Measurements from ENCODE around the gene RPS19. TPM values are rescaled to one million over a fixed set of nuclear protein-coding genes. Genes with fewer than 3 reads are reported as not detected.

RPS19 gene
- total and polyA plus RNA-seq, 4 donors, result 241 to 2,284 (median 1,370) TPM

GRCh38 chr19:41837981-41838708, 21.9 kb upstream of the RPS19 start:
- H3K36me3 ChIP-seq (ENCODE audit: control insufficient read depth, insufficient read depth, low read length), result no peaks in the 10 kb centered on the region
- no peaks in the 10 kb centered on the region for H3K4me1 ChIP-seq (ENCODE audit: control insufficient read depth, insufficient read depth, low read length)
- H3K4me3 ChIP-seq (ENCODE audit: low read depth, low read length), result no peak overlapping the region
- peaks cover 4% of the 10 kb centered on the region for H3K27me3 ChIP-seq (ENCODE audit: control insufficient read depth, insufficient read depth, low read length)
- H3K27ac ChIP-seq (ENCODE audit: low read depth, low read length), result no peak overlapping the region
- WGBS (ENCODE audit: insufficient coverage), result 56% methylated on average over 7 of the region's 13 CpGs
- no peaks in the 10 kb centered on the region for H3K9me3 ChIP-seq (ENCODE audit: control insufficient read depth, insufficient read depth, low read length)
- DNase-seq (ENCODE audit: low read depth in 4 of 6, low spot score in 6 of 6), result no peak

- no peaks in the 10 kb centered on the region for H3K36me3 ChIP-seq (ENCODE audit: control insufficient read depth, insufficient read depth, low read length)
- no peaks in the 10 kb centered on the region for H3K9me3 ChIP-seq (ENCODE audit: control insufficient read depth, insufficient read depth, low read length)
- 72% methylated on average over 2 of the region's 2 CpGs for WGBS (ENCODE audit: insufficient coverage)
- no peak for DNase-seq (ENCODE audit: low read depth in 4 of 6, low spot score in 6 of 6)
- H3K27me3 ChIP-seq (ENCODE audit: control insufficient read depth, insufficient read depth, low read length), result peaks cover 4% of the 10 kb centered on the region
- H3K27ac ChIP-seq (ENCODE audit: low read depth, low read length), result no peak overlapping the region
- H3K4me1 ChIP-seq (ENCODE audit: control insufficient read depth, insufficient read depth, low read length), result no peaks in the 10 kb centered on the region
- no peak overlapping the region for H3K4me3 ChIP-seq (ENCODE audit: low read depth, low read length)
Observed at GRCh38 chr19:41839211-41839610, 20.8 kb upstream of the RPS19 start.

GRCh38 chr19:41843371-41843770, 16.7 kb upstream of the RPS19 start:
- Histone ChIP-seq H3K27ac (ENCODE audit: low read depth, low read length) (no peak overlapping the region), H3K9me3 (ENCODE audit: control insufficient read depth, insufficient read depth, low read length) (no peaks in the 10 kb centered on the region), H3K27me3 (ENCODE audit: control insufficient read depth, insufficient read depth, low read length) (peaks cover 3% of the 10 kb centered on the region), H3K4me3 (ENCODE audit: low read depth, low read length) (no peak overlapping the region), H3K36me3 (ENCODE audit: control insufficient read depth, insufficient read depth, low read length) (no peaks in the 10 kb centered on the region), H3K4me1 (ENCODE audit: control insufficient read depth, insufficient read depth, low read length) (no peaks in the 10 kb centered on the region)
- DNase-seq (ENCODE audit: low read depth in 4 of 6, low spot score in 6 of 6), result no peak
- 85% methylated on average over 7 of the region's 7 CpGs for WGBS (ENCODE audit: insufficient coverage)

DNA sequence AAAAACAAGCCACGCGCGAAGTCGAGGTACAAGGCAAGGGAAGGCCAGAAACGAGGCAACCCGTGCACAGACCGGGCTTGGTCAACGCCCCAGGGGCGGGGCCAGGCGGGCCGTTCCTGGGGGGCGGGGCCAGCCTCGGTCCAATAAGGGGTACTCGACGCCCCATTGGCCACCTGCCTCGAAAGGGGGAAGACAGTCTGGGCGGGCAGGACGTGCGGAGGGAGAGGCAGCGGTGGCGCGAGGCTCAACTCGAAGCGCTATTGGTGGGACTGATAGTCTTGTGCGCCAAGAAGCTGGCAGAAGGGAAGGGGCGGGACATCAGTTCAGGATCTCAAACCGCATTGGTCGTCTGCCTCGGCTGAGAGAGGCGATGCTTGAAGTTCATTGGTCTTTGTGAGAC, 15.5 kb upstream of the RPS19 start, which contains the start of gene LYPD4:
TSS of gene LYPD4 (minus strand) at position 83 of the 400 bp plus-strand sequence. CDS start 5,398 bp downstream, outside the sequence.
- no peak for DNase-seq (ENCODE audit: low read depth in 4 of 6, low spot score in 6 of 6)
- H3K27ac ChIP-seq (ENCODE audit: low read depth, low read length), result no peak within 1 kb of the TSS
- H3K9me3 ChIP-seq (ENCODE audit: control insufficient read depth, insufficient read depth, low read length), result no peaks in the 10 kb centered on the region
- H3K27me3 ChIP-seq (ENCODE audit: control insufficient read depth, insufficient read depth, low read length), result no peaks in the 10 kb centered on the region
- H3K4me1 ChIP-seq (ENCODE audit: control insufficient read depth, insufficient read depth, low read length), result no peaks in the 10 kb centered on the region
- WGBS (ENCODE audit: insufficient coverage), result 76% methylated on average over 30 of the region's 30 CpGs
- H3K4me3 ChIP-seq (ENCODE audit: low read depth, low read length), result no peak within 1 kb of the TSS
- no peaks in the 10 kb centered on the region for H3K36me3 ChIP-seq (ENCODE audit: control insufficient read depth, insufficient read depth, low read length)

DNA sequence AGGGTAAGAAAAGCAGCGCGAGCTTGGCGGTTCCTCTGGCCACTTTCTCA, 15.2 kb upstream of the RPS19 start, which contains the start of gene DMRTC2:
TSS of gene DMRTC2 (plus strand) at position 42 of the 50 bp plus-strand sequence. CDS start 2,387 bp downstream, outside the sequence.
- Histone ChIP-seq H3K4me3 (ENCODE audit: low read depth, low read length) (no peak within 1 kb of the TSS), H3K4me1 (ENCODE audit: control insufficient read depth, insufficient read depth, low read length) (no peaks in the 10 kb centered on the region), H3K9me3 (ENCODE audit: control insufficient read depth, insufficient read depth, low read length) (no peaks in the 10 kb centered on the region), H3K27me3 (ENCODE audit: control insufficient read depth, insufficient read depth, low read length) (no peaks in the 10 kb centered on the region), H3K27ac (ENCODE audit: low read depth, low read length) (no peak within 1 kb of the TSS), H3K36me3 (ENCODE audit: control insufficient read depth, insufficient read depth, low read length) (no peaks in the 10 kb centered on the region)
- no peak for DNase-seq (ENCODE audit: low read depth in 4 of 6, low spot score in 6 of 6)
- WGBS (ENCODE audit: insufficient coverage), result 93% methylated on average over 3 of the region's 3 CpGs

DNA sequence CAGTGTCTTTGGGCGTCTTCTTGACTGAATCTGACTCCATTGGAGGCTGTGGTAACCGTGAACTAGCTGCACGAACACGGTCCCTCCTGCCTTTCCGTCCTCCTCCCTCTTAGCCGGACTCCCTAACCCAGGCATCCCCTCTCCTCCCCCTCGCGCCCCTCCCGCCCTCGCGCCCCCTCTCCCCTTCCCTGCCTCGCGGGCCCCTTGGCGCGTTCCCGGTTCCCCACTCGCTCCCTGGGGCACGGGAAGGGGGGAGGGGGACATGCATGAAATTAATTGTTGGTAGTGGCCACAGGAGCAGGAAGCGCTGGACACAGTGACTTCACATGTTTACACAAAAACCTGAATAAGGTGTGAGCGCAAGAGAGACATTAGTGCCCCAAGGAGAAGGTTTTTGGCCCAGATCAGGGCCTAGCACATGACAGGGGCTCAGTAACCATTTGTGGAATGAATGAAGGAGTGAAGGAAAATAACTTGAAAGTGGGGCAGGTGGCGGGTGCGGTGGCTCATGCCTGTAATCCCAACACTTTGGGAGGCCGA, 14.9 kb upstream of the RPS19 start:
- DNase-seq (ENCODE audit: low read depth in 4 of 6, low spot score in 6 of 6), result no peak
- 91% methylated on average over 10 of the region's 23 CpGs for WGBS (ENCODE audit: insufficient coverage)
- no peak overlapping the region for H3K4me3 ChIP-seq (ENCODE audit: low read depth, low read length)
- H3K27ac ChIP-seq (ENCODE audit: low read depth, low read length), result no peak overlapping the region
- no peaks in the 10 kb centered on the region for H3K9me3 ChIP-seq (ENCODE audit: control insufficient read depth, insufficient read depth, low read length)
- H3K4me1 ChIP-seq (ENCODE audit: control insufficient read depth, insufficient read depth, low read length), result no peaks in the 10 kb centered on the region
- no peaks in the 10 kb centered on the region for H3K27me3 ChIP-seq (ENCODE audit: control insufficient read depth, insufficient read depth, low read length)
- no peaks in the 10 kb centered on the region for H3K36me3 ChIP-seq (ENCODE audit: control insufficient read depth, insufficient read depth, low read length)

GRCh38 chr19:41847351-41848105, 12.5 kb upstream of the RPS19 start:
- DNase-seq (ENCODE audit: low read depth in 4 of 6, low spot score in 6 of 6), result no peak
- Histone ChIP-seq H3K4me1 (ENCODE audit: control insufficient read depth, insufficient read depth, low read length) (no peaks in the 10 kb centered on the region), H3K9me3 (ENCODE audit: control insufficient read depth, insufficient read depth, low read length) (no peaks in the 10 kb centered on the region), H3K36me3 (ENCODE audit: control insufficient read depth, insufficient read depth, low read length) (no peaks in the 10 kb centered on the region), H3K4me3 (ENCODE audit: low read depth, low read length) (no peak overlapping the region), H3K27me3 (ENCODE audit: control insufficient read depth, insufficient read depth, low read length) (no peaks in the 10 kb centered on the region), H3K27ac (ENCODE audit: low read depth, low read length) (no peak overlapping the region)
- 91% methylated on average over 14 of the region's 19 CpGs for WGBS (ENCODE audit: insufficient coverage)

GRCh38 chr19:41848666-41849065, 11.4 kb upstream of the RPS19 start:
- Histone ChIP-seq H3K4me1 (ENCODE audit: control insufficient read depth, insufficient read depth, low read length) (no peaks in the 10 kb centered on the region), H3K27me3 (ENCODE audit: control insufficient read depth, insufficient read depth, low read length) (peaks cover 2% of the 10 kb centered on the region), H3K4me3 (ENCODE audit: low read depth, low read length) (no peak overlapping the region), H3K27ac (ENCODE audit: low read depth, low read length) (no peak overlapping the region), H3K9me3 (ENCODE audit: control insufficient read depth, insufficient read depth, low read length) (no peaks in the 10 kb centered on the region), H3K36me3 (ENCODE audit: control insufficient read depth, insufficient read depth, low read length) (no peaks in the 10 kb centered on the region)
- no peak for DNase-seq (ENCODE audit: low read depth in 4 of 6, low spot score in 6 of 6)
- WGBS (ENCODE audit: insufficient coverage), result 82% methylated on average over 5 of the region's 6 CpGs

- no peak for DNase-seq (ENCODE audit: low read depth in 4 of 6, low spot score in 6 of 6)
- no peak overlapping the region for H3K4me3 ChIP-seq (ENCODE audit: low read depth, low read length)
- H3K9me3 ChIP-seq (ENCODE audit: control insufficient read depth, insufficient read depth, low read length), result no peaks in the 10 kb centered on the region
- H3K27ac ChIP-seq (ENCODE audit: low read depth, low read length), result no peak overlapping the region
- no peaks in the 10 kb centered on the region for H3K4me1 ChIP-seq (ENCODE audit: control insufficient read depth, insufficient read depth, low read length)
- H3K36me3 ChIP-seq (ENCODE audit: control insufficient read depth, insufficient read depth, low read length), result no peaks in the 10 kb centered on the region
- H3K27me3 ChIP-seq (ENCODE audit: control insufficient read depth, insufficient read depth, low read length), result peaks cover 3% of the 10 kb centered on the region
- WGBS (ENCODE audit: insufficient coverage), result no CpG with 5 or more reads among the region's 2 CpGs
Observed at GRCh38 chr19:41849067-41849466, 11.0 kb upstream of the RPS19 start.

DNA sequence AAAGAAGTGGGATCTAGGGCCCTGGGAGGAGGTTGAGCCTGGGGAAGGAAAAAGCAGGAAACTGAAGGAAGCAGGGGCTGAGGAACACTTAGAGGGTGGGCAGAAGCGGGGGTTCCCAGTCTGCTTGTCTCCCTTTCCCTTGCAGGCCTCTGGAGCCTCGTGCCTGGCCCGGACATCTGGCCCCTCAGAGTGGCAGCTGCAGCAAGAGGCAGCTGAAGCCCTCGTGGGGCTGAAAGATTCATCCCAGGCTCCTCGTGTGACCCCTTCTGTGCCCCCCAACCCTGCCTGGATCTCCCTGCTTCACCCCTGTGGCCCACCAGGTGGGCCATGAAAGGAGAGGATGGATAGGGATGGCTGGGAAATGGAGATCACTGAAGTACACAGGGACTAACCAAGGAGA, 9.7 kb upstream of the RPS19 start:
- Histone ChIP-seq H3K4me1 (ENCODE audit: control insufficient read depth, insufficient read depth, low read length) (no peaks in the 10 kb centered on the region), H3K27ac (ENCODE audit: low read depth, low read length) (no peak overlapping the region), H3K4me3 (ENCODE audit: low read depth, low read length) (no peak overlapping the region), H3K36me3 (ENCODE audit: control insufficient read depth, insufficient read depth, low read length) (no peaks in the 10 kb centered on the region), H3K27me3 (ENCODE audit: control insufficient read depth, insufficient read depth, low read length) (peaks cover 3% of the 10 kb centered on the region), H3K9me3 (ENCODE audit: control insufficient read depth, insufficient read depth, low read length) (no peaks in the 10 kb centered on the region)
- 61% methylated on average over 5 of the region's 5 CpGs for WGBS (ENCODE audit: insufficient coverage)
- no peak for DNase-seq (ENCODE audit: low read depth in 4 of 6, low spot score in 6 of 6)
